COLO668 (cell line): ENCODE measurements around the gene FANCE.
A peak's percentile ranks its signal among the peaks of the same experiment; 100 is the strongest.

Source experiments
- DNase-seq: peaks from one replicate; lab custom pipeline; 2025; ENCODE audit not compliant: unreplicated experiment; lab: John Stamatoyannopoulos, UW

Gene FANCE

DNA sequence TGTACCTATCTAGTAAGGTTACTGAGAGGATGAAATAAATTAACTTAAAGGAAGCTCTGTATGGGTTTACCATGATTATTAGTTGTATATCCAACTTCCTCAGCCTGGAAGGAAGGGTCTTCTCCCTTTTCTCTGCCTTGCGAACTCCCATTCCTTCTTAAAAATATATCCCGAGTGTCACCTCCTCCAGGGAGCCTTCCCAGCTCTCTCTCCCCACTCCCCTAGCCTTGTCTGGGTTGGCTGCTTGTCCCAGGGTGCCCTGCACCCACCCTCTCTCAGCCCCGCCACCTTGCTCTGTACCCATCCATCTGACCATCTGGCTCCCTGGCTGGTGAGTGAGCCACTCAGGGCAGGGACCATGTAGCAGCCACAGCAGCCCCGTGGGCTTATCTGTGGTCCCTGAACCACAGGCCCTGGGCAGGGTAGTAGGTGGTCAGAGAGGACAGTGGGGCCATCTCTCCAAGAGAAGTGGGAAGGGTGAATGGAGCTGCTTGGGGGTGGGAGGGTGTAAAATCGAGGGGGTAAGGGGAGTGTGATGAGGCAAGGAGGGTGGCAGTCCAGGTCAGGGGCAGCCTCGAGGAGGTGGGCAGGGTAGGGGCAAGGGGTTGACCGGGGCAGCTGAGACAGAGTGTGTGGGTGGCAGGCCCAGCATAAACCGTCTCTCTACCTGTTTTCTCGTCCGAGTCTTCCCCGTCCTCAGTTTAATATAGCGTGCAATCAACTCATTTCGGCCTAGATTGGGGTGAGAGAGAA, 31.9 kb downstream of the FANCE start:
- no peak for DNase-seq

DNA sequence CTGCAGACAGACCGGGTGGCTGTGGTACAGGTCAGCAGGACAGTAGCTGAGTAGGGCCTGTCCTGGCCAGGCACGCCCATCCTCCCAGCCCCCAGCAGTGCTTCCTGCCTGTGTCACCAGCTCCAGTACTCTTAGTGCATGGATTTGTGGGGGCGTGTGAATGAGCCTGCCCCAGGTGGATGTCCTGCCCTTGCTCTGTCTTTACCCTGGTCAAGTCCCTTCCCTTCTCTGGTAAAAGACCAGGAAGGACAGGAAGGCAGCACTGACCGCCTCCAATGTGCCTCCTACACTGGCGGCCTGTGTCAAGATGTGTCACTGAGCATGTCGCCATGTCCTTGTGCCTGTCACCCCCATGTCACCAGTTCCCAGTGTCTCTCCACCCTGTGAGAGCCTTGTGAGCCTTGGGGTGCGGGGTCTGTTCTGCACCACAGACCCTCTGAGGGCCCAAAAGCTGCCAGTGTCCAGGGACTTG, 32.8 kb downstream of the FANCE start:
- DNase-seq, result no peak

DNA sequence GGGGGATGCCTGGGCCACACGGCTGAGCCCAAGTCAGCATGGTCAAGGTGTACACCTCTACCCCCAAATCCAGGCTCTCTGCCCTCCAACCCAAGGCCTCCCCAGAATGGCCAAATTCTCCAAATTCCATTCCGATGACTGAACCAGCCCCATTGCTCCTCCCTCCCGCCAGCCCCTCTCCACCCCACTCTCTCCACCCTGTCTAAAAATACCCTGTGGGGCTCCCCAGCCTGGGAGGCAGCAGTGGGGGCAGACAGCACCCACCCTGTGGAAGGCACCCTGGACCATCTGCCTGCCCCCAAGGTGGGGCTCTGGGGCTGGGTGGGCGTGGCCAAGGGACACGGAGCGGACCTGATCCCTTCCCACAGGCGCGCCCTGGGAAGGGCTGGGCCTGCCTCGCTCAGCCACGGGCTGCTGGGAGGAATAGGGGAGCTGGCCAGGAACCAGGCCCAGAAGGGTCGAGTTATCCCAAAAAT, 33.3 kb downstream of the FANCE start:
- DNase-seq, result no peak

DNA sequence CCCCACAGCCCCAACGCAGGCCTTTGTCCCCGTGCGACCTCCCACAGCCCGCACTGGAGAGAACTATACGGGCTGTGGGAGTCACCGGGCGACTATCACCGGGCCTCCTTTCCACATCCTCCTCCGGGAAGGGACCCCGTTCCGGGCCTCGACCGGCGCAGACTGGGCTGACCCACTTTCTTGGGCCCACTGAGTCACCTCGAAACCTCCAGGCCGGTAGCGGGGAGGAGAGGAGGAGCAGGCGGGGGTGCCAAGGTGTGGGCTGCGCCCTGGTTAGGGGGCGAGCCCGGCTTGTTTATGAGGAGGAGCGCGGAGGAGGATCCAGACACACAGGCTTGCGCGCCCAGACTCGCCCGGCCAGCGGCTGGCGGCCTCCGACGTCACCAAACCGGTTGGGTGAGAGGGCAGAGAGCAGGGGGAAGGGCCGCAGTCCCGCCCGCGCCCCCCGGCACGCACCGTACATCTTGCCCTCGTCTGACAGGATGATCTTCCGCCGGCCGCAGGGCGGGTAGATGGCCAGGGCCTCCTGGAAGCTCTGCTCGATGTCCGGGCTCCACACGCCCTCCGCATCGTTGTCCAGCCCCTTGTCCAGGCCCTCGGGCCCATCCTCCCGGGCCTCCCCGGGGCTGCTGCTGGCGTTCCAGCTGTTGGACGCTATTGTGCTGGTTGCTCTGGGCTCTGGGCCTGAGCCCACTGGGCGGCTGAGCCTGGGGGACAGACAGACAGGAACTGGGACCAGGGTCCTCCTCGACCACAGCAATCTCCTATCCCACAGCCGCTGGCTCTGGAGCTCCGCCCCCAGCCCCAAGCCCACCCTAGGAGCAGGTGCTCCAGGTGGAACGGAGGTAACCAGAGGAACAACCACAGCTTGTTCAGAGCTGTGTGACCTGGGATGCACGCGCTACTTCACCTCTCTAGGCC, 34.1 kb downstream of the FANCE start:
- DNase-seq, result peak; percentile 67

DNA sequence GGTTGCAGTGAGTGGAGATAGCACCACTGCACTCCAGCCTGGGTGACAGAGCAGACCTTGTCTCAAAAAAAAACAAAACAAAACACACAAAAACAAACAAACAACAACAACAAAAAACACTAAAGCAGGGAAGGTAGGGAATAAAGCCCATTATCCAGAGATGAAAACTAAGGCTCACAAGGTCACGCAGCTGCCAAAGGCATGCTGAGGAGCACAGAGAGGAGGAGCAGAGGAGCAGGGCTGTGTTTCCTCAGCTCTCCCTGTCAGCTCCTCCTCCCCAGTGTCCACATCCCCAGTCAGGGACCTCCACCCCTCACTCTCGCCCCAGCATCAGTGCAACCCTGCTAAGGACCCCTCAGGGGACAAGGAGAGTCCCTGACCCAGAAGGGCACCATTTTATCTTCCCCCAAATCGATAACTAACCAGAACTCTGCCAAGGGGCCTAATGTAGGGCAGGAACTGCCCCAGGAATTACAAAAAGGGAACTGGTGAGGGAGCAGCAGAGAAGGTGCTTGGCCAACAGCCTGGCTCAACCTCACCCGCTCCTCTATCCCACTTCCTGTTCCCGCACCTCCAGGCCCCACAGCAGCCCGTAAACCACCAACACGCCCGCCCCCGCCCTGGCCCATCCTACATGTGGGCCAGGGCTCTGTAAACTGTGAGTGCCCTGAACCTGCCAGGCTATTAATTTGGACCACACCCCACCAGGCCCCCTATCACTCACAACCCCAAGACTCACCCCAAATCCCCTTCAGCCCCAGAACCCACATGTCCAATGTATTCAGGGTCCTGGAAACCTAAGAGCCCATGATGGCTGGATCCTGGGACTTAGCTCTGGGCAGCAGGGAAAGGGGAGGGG, 35.7 kb downstream of the FANCE start:
- DNase-seq, result no peak

DNA sequence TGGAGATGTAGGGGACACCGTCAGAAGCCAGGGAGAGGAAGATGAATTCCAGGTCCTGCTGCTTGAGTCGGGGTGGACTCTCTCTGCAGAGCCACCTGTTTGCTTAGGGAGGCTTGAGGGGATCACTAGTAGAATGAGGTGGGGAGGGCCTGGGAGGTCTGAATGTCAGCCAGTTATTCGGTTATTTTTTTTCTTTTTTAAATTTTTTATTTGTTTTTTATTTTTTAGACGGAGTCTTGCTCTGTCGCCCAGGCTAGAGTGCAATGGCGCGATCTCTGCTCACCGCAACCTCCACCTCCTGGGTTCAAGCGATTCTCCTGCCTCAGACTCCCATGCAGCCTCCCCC, 36.4 kb downstream of the FANCE start:
- no peak for DNase-seq

DNA sequence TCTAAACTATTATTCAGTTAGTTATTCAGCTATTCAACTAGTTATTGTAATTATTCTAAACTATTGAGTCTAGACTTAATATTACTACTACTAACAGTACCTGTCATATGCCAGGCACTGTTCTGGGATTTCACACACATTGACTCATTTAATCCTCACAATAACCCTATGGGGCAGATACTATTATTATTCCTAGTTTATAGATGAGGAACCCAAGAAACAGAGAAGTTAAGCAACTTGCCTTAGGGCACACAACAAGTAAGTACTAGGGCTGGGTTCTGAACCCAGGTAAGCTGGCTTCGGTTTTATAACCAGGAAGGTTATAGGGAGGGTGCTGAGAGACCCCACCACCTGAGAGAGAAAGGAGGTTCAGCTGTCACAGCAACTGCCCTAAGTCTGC, 36.9 kb downstream of the FANCE start:
- DNase-seq, result no peak

DNA sequence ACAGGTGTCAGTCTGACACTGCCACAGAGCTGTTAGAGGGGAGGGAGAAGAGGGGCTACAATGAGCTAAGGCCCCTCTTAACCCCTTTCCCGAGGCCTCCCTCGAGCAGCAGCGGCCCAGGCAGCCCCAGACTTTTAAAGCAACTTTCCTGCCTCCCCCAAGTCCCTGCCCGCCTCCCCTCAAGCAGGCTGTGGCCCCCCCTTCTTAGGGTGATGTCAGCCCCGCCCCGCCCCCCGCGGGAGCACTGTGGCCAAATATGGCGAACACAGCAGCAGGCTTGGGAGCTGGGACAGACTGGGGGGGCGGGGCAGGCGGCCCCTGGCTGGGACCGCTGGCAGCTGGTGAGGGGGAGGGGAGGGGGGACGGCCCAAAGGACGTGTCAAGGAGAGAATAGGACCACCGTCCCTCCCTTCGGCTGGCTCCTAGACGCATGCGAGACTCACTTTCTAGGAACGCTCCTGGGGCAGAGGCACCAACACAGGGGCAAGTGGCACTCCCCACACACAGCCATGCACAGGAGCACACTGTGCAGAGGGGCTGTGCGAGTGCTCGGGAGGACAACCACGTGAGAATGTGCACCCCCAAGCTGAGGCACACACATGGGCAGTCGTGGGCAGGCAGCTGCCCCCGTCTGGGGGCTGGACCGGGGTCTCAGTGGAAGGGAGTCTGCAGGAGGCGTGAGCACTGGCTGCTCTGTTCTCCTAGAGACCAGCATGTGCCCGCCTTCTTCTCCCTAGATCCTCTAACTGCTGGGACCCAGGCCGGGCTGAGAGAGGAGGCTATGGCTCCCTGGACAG, 38.1 kb downstream of the FANCE start:
- no peak for DNase-seq

DNA sequence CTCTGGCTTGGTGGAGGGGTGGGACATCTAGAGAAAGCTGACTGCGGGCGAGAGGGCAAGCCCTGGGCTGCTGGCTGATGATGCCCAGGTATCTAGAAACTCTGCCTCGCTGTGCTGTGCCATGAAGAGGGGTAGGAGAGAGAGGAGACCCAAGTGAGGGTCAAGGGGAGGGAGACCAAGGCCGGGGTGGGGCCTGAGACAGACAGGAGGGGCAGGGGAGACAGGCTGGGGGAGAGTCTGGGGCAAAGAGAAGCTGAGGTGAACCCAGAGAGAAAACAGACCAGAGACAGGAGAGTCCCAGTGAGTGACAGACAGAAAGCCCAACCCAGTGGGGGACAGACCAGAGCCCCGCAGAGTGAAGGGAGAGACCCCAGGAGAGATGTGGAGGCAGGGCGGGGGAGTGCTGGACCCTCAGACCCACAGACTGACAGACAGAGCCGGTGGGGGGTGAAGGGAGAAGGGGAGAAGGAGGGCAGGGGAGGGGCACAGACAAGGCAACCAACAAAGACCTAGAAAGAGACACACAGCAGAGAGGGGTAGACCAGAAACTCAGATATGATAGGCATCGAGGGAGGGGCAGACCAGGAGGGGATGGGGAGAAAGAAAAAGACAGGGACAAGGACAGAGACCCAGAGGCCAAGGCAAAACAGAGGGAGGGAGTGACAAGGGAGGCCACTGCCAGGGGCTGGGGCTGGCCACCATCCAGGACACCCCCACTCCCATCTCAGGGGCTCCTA, 38.9 kb downstream of the FANCE start:
- DNase-seq, result no peak

DNA sequence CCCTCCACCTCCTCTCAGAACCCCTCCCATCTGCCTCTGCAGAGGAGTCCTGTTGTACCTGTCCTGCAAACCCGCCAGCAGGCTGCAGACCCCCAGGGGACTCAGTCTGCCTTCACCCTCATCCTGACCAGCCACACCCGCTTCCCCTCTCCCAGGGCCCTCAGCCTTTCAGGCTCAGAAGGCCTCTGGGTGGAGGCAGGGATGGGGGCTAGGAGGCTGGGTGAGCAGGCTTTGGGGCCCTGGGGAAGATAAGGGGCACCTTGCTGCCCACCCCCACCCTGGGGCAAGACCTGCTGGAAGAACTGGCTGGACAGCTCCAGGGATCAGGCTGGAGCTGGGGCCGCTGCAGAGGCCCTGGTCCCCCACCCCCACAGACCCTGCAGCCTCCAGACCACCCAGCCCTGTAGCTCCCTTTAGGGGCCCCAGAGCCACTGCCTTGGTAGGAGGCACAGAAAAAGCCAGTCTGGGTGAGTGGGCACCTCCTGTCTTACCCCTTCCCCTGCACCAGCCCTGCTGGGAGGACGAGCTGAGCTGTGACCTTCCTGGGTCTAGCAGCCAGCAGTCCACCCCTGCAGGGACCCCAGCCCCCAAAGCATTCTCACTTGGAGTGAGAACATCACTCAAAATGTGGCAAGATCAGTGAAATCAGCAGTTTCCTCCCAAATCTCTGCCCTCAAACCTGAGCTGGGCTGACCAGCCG, 39.6 kb downstream of the FANCE start:
- no peak for DNase-seq

DNA sequence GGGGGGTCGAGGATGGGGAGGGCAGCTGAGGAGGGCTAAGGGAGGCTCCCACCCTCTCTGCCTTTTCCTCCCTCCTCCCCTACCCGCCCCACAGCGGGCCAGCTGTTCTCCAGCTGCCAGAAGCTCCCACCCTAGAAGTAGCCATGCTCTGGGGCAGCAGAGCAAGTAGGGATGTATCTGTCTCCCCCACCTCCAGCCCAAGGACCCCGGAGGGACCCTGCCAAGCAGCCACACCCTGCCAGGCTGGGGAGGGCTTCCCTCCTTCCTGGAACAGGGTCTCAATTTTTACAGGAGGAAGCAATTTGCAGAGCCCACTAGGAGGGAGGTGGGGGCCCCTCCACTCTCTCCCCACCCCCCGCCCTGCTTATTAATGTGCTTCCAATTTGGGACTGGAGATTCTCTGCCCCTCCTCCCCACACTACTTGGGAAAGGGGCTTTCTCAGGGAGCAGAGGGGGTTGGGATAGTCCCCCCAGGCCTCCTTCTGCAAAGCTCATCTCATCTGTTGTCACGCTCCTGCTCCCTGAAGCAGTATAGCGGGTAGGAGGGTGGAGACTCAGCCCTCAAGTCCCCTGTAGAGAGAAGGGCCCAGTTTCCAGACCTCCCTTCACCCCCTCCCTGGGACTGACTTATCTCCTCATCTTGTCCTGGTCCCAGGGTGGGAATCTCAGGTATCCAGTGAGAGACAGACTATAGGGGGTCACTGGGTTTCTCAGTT, 40.3 kb downstream of the FANCE start:
- DNase-seq, result no peak

DNA sequence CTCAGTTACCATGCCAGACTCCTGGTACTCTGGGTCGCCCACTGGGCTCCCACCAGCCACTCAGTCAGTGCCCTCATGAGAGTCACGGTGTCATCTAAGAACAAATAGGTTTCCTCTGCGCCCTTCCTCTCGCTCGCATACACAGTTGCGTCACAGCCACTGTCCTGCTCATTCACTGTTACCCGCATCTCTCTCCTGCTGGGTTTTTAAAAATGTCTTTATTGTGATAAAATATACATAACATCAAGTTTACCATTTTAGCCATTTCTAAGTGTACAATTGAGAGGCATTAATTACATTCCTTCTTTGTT, 40.8 kb downstream of the FANCE start:
- DNase-seq, result no peak

DNA sequence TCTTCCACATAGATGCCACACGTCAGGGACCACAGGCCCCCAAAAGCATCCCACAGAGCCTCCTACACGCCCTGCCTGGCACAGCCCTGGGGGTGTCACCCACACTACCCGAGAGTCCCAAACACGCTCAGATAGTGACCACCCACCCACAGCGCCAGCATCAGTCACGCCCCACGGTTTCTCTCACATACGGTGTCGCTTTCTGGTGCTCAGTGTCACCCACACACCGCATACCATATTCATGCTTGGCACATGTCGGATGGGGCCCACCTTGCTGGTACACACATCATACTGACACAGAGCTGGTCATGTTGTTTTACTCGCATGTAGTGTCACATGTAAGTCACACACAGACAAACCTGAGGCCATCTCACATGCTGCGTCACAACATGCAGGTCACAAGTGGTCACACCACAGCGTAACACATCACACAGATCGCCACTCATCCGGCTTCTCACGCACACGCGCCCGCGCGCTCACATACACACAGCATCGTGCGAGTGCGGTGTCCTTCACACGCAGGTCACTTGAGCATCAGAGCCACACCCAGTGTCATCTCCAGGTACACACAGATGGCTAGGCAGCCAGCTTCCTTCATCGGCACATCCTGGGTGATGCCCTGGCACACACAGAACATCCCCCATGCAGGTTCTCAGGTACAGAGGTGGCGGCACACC, 41.3 kb downstream of the FANCE start:
- DNase-seq, result peak; percentile 10

DNA sequence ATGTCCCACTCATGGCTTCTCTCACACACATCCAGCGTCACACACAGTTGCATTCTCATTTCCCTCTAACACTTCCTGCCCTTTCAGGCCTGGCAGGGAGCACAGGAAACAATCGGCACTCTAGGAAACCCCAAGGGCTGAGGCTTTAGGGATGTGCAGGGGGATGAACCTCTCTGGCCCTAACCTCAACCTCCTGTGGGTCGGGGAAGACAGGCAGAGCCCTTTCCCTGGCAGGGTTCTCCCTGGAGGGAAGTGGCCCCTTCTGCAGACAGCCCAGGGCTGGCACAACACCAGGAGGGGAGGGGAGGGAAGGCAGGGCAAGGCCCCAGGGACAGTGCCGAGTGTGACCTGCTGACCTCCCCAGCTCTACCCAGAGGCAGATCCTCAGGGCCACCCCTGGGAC, 42.0 kb downstream of the FANCE start:
- no peak for DNase-seq

DNA sequence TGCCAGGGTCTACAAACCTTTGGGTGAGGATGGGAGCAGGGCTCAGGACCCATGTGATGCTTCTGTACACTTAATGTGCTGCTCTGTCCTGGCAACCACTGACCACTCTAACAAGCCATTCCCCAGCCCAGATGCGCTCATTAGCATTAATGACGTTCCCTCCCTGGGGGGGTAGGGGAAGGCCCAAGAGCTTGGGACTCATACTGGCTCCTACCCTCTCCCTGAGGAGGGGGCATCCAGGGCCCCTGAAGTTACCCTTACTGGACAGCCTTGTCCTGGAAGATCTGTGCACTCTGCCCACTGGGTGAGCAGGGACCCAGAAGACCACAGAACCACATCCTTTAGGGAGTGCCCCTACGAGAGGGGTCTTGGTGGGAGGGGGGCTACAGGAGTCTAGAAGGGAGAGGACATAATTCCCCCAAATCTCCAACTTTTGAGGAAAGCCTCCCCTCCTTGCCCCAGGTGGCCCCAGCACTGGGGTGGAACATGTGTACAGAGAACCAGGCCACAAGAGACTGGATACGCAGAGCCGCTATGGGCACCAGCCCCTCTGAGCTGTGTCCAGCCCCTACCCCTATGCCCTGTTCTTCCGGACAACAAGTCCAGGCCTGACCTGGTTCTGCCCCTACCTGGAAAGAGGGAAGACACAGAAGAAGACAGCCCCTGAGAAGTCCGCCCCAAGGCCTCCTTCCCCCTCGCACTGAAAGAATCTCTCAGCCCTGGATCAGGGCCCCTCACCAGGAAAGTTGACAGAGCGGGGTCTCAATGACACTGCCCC, 43.3 kb downstream of the FANCE start:
- no peak for DNase-seq

DNA sequence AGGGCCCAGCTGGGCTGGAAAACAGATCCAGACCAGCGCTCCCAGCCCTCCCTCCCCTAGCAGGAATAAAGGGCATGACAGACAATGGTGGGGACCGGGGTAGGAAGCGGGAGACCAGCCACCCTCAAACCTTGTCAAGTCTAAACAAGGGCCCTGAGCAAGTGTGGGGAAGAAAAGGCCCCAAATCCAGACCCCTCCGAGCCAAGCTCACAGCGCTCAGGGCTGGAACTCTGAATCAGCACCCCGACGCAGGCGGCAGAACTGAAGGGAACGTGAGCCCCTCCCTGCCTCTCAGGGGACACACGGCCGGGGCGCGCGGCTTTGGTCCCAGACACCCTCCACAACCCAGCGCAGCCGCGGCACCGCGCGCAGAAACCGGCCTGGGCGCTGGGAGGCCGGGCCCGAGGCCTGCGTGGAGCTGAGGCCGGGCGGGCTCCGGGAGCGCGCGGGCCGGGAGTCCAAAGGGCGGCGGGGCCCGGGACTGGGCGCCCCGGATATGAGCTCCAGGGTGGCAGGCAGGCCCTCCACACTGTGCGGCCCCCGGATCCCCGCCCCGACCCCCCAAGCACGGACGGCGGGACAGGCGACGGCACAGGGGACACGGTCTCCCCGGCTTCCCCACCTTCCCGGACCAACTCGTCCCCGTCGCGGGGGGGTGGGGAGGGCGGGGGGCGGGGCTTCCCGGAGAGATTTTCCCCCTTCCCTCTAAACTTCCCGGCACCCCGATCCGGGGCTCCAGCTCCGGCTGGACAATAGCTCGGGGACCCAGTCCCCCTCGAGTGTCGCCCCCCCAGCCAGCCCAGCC, 44.1 kb downstream of the FANCE start:
- DNase-seq, result peak; percentile 40
